Measurements from ENCODE around the gene OSMR. TPM values are rescaled to one million over a fixed set of nuclear protein-coding genes. Genes with fewer than 3 reads are reported as not detected.

The OSMR gene
- total and polyA plus RNA-seq, 2 donors (not counting 3 experiments of a cell fraction or from before 2014, with no cell fraction given) = 6.1 to 19.7 TPM

GRCh38 chr5:38896760-38897159, 50.9 kb downstream of the OSMR start:
- no peak overlapping the region for H3K9ac ChIP-seq (replicated peaks; ENCODE audit: extremely low read depth, insufficient read depth, low read length)
- H3K4me1 ChIP-seq (ENCODE audit: control insufficient read depth, extremely low read depth, insufficient read depth, low read length) = no peaks in the 10 kb centered on the region
- no peaks in the 10 kb centered on the region for H4K20me1 ChIP-seq (replicated peaks; ENCODE audit: control insufficient read depth, extremely low read depth, insufficient read depth, low read length)
- BruUV-seq (replicated peaks) = no TSS peak
- no peak overlapping the region for H3K4me3 ChIP-seq (replicated peaks in 1 of 3; ENCODE audit: insufficient read depth in 1 of 3, low read depth in 1 of 3, low read length in 3 of 3)
- ChIA-PET CTCF (no interaction called here), POLR2A (no interaction called here)
- H3K27me3 ChIP-seq (ENCODE audit: control insufficient read depth in 2 of 2, insufficient read depth in 2 of 2, low read length in 2 of 2) = no peaks in the 10 kb centered on the region
- no peak overlapping the region for H3K27ac ChIP-seq (ENCODE audit: insufficient read depth, low read depth, low read length)
- intact Hi-C loops (cut with micrococcal nuclease) (no loop called here), dilution Hi-C loops (cut with MboI; ENCODE audit: extremely low pct_ligation_motif_present, low sequenced_read_pairs) (no loop called here)
- H3K9me1 ChIP-seq (replicated peaks; ENCODE audit: control insufficient read depth, extremely low read depth, insufficient read depth, low read length) = no peaks in the 10 kb centered on the region
- no peak overlapping the region for H3K4me2 ChIP-seq (ENCODE audit: insufficient read depth, low read length)
- no peaks in the 10 kb centered on the region for H3K9me3 ChIP-seq (replicated peaks; ENCODE audit: control insufficient read depth, insufficient read depth, low read length)
- DNase-seq (ENCODE audit: low read depth, low spot score) (no peak), FAIRE-seq (no peak)
- no peaks in the 10 kb centered on the region for H3K36me3 ChIP-seq (ENCODE audit: control insufficient read depth in 2 of 2, extremely low read depth in 1 of 2, insufficient read depth in 2 of 2, low read length in 2 of 2)
- no peak overlapping the region for H2AFZ ChIP-seq (ENCODE audit: low read depth, low read length)
- TF ChIP-seq EZH2 (IDR thresholded peaks at IDR 0.05; ENCODE audit: borderline replicate concordance, low read depth, low read length, severe bottlenecking) (no peak), GATA2 (IDR thresholded peaks at IDR 0.05; ENCODE audit: insufficient read depth, insufficient read length, low read depth, low read length) (no peak), POLR2AphosphoS5 (IDR thresholded peaks at IDR 0.05; ENCODE audit: insufficient read depth, low read depth, low read length) (no peak), MYC (IDR thresholded peaks at IDR 0.05; ENCODE audit: low read depth, low read length) (no peak), MAX (IDR thresholded peaks at IDR 0.05; ENCODE audit: insufficient read depth, insufficient read length) (no peak), FOS (IDR thresholded peaks at IDR 0.05; ENCODE audit: borderline replicate concordance, insufficient read depth, low read length) (no peak), JUN (IDR thresholded peaks at IDR 0.05; ENCODE audit: borderline replicate concordance, insufficient read depth, insufficient read length, low read depth) (no peak)
- no peaks in the 10 kb centered on the region for H3K79me2 ChIP-seq (ENCODE audit: control insufficient read depth, insufficient read depth, low read length)

GRCh38 chr5:38899936-38900335, 54.1 kb downstream of the OSMR start:
- Histone ChIP-seq H3K36me3 (ENCODE audit: control insufficient read depth in 2 of 2, extremely low read depth in 1 of 2, insufficient read depth in 2 of 2, low read length in 2 of 2) (no peaks in the 10 kb centered on the region), H3K9me3 (replicated peaks; ENCODE audit: control insufficient read depth, insufficient read depth, low read length) (no peaks in the 10 kb centered on the region), H3K27me3 (ENCODE audit: control insufficient read depth in 2 of 2, insufficient read depth in 2 of 2, low read length in 2 of 2) (no peaks in the 10 kb centered on the region), H3K27ac (ENCODE audit: insufficient read depth, low read depth, low read length) (no peak overlapping the region), H4K20me1 (replicated peaks; ENCODE audit: control insufficient read depth, extremely low read depth, insufficient read depth, low read length) (no peaks in the 10 kb centered on the region), H3K4me2 (ENCODE audit: insufficient read depth, low read length) (no peak overlapping the region), H3K79me2 (ENCODE audit: control insufficient read depth, insufficient read depth, low read length) (no peaks in the 10 kb centered on the region), H3K9ac (replicated peaks; ENCODE audit: extremely low read depth, insufficient read depth, low read length) (no peak overlapping the region), H3K9me1 (replicated peaks; ENCODE audit: control insufficient read depth, extremely low read depth, insufficient read depth, low read length) (no peaks in the 10 kb centered on the region), H3K4me3 (replicated peaks in 1 of 3; ENCODE audit: insufficient read depth in 1 of 3, low read depth in 1 of 3, low read length in 3 of 3) (no peak overlapping the region), H3K4me1 (ENCODE audit: control insufficient read depth, extremely low read depth, insufficient read depth, low read length) (no peaks in the 10 kb centered on the region), H2AFZ (ENCODE audit: low read depth, low read length) (no peak overlapping the region)
- TF ChIP-seq MAX (IDR thresholded peaks at IDR 0.05; ENCODE audit: insufficient read depth, insufficient read length) = no peak
- TF ChIP-seq FOS (IDR thresholded peaks at IDR 0.05; ENCODE audit: borderline replicate concordance, insufficient read depth, low read length) = no peak
- TF ChIP-seq POLR2AphosphoS5 (IDR thresholded peaks at IDR 0.05; ENCODE audit: insufficient read depth, low read depth, low read length) = no peak
- TF ChIP-seq GATA2 (IDR thresholded peaks at IDR 0.05; ENCODE audit: insufficient read depth, insufficient read length, low read depth, low read length) = no peak
- no peak for TF ChIP-seq POLR2A (IDR thresholded peaks at IDR 0.05; ENCODE audit: low read depth, low read length)
- no peak for DNase-seq (ENCODE audit: low read depth, low spot score)
- dilution Hi-C loops (cut with MboI; ENCODE audit: extremely low pct_ligation_motif_present, low sequenced_read_pairs) (no loop called here), intact Hi-C loops (cut with micrococcal nuclease) (no loop called here)
- POLR2A ChIA-PET = no interaction called here
- CTCF ChIA-PET = no interaction called here
- no peak for FAIRE-seq
- no TSS peak for BruUV-seq (replicated peaks)
